Endothelial cell of umbilical vein (primary cell): ENCODE data around the gene R3HDM2. TPM values are rescaled to one million over a fixed set of nuclear protein-coding genes. Genes with fewer than 3 reads are reported as not detected.

Source experiments
- BruUV-seq: library from RNA; stranded (reverse); fragments of 400-500 nt; replicated peaks from 2 replicates; lab custom pipeline; 2021; lab: Mats Ljungman, UMichigan
- CTCF ChIA-PET: fragments of 300-600, 350-600 bp; sonication (Branson Sonifier 250); formaldehyde crosslinking; loops from one replicate; lab custom pipeline; 2021; ENCODE audit warnings: antibody characterized with exemption, inconsistent platforms; lab: Charles Lee
- POLR2A ChIA-PET: fragments of 300-600, 350-600 bp; sonication (Branson Sonifier 250); formaldehyde crosslinking; loops from one replicate; lab custom pipeline; 2021; ENCODE audit warnings: antibody characterized with exemption, inconsistent platforms; lab: Charles Lee
- DNase-seq: peaks from one replicate; pipeline ENCODE4 v3.0.0-alpha.2; 2011; ENCODE audit warnings: low read depth, low spot score
- FAIRE-seq: peaks from 2 replicates; lab custom pipeline; 2011; peaks lifted over from hg19 to GRCh38; lab: Jason Lieb, UNC
- H2AFZ ChIP-seq: 2 replicates; pipeline ENCODE4 v1.6.0; 2012; ENCODE audit warnings: low read depth, low read length, control low read depth, inconsistent platforms
- H3K27ac ChIP-seq: 2 replicates; pipeline ENCODE4 v1.5.1; 2011; ENCODE audit warnings: low read depth, mild to moderate bottlenecking, control low read depth, low read length, moderate library complexity; ENCODE audit not compliant: insufficient read depth
- H3K27me3 ChIP-seq, 2 experiments: 2 replicates each; pipeline versions ENCODE4 v1.6.0 to v1.6.1; 2011; ENCODE audit warnings: low read length in 2 of 2, mixed read lengths in 1 of 2; ENCODE audit not compliant: control insufficient read depth in 2 of 2, insufficient read depth in 2 of 2
- H3K36me3 ChIP-seq, 2 experiments: 2 replicates in 1 of 2; 3 replicates in 1 of 2; pipeline ENCODE4 v1.5.1; 2011; ENCODE audit warnings: low read length in 2 of 2, mild to moderate bottlenecking in 1 of 2, moderate library complexity in 1 of 2; ENCODE audit not compliant: control insufficient read depth in 2 of 2, insufficient read depth in 2 of 2; ENCODE audit errors: extremely low read depth in 1 of 2
- H3K4me1 ChIP-seq: 3 replicates; pipeline ENCODE4 v1.5.1; 2011; ENCODE audit warnings: mild to moderate bottlenecking, low read length; ENCODE audit not compliant: control insufficient read depth, insufficient read depth; ENCODE audit errors: extremely low read depth
- H3K4me2 ChIP-seq: 2 replicates; pipeline ENCODE4 v1.6.1; 2011; ENCODE audit warnings: low read length, control low read depth, mixed read lengths; ENCODE audit not compliant: insufficient read depth
- H3K4me3 ChIP-seq, 3 experiments: fragments of 200-600 bp in 1 of 3; sonication (generic), shearing (Covaris generic) in 1 of 3; replicated peaks in 1 of 3; 2 replicates each; pipeline ENCODE4 v1.5.1; 2011 to 2016; ENCODE audit warnings: control low read depth in 3 of 3, low read length in 3 of 3, mild to moderate bottlenecking in 2 of 3, inconsistent platforms in 1 of 3, low read depth in 1 of 3, moderate library complexity in 1 of 3; ENCODE audit not compliant: insufficient read depth in 1 of 3
- H3K79me2 ChIP-seq: 2 replicates; pipeline ENCODE4 v1.6.0; 2012; ENCODE audit warnings: low read length, inconsistent platforms; ENCODE audit not compliant: control insufficient read depth, insufficient read depth
- H3K9ac ChIP-seq: replicated peaks from 2 replicates; pipeline ENCODE3; 2011; ENCODE audit warnings: low read length, control low read depth; ENCODE audit not compliant: insufficient read depth; ENCODE audit errors: extremely low read depth
- H3K9me1 ChIP-seq: replicated peaks from 3 replicates; pipeline ENCODE4 v1.6.0; 2011; ENCODE audit warnings: mild to moderate bottlenecking, low read length; ENCODE audit not compliant: control insufficient read depth, insufficient read depth; ENCODE audit errors: extremely low read depth
- H3K9me3 ChIP-seq: replicated peaks from 2 replicates; pipeline ENCODE4 v1.5.1; 2012; ENCODE audit warnings: low read length, inconsistent platforms; ENCODE audit not compliant: control insufficient read depth, insufficient read depth
- H4K20me1 ChIP-seq: replicated peaks from 2 replicates; pipeline ENCODE3; 2011; ENCODE audit warnings: mild to moderate bottlenecking, low read length; ENCODE audit not compliant: control insufficient read depth, insufficient read depth; ENCODE audit errors: extremely low read depth
- FOS ChIP-seq: IDR thresholded peaks from 2 replicates; pipeline ENCODE4 v1.6.1; 2011; ENCODE audit warnings: mild to moderate bottlenecking, low read length, moderate library complexity, borderline replicate concordance; ENCODE audit not compliant: insufficient read depth
- GATA2 ChIP-seq: IDR thresholded peaks from 2 replicates; pipeline ENCODE4 v1.7.0; 2011; ENCODE audit warnings: low read depth, mild to moderate bottlenecking, moderate library complexity, mixed read lengths, low read length; ENCODE audit not compliant: insufficient read length, insufficient read depth
- JUN ChIP-seq: IDR thresholded peaks from 2 replicates; pipeline ENCODE4 v1.6.1; 2011; ENCODE audit warnings: borderline replicate concordance, low read depth; ENCODE audit not compliant: insufficient read length, insufficient read depth
- MYC ChIP-seq: IDR thresholded peaks from one replicate; pipeline ENCODE4 v1.6.1; 2011; ENCODE audit warnings: mild to moderate bottlenecking, low read depth, low read length
- POLR2A ChIP-seq: IDR thresholded peaks from 2 replicates; pipeline ENCODE4 v1.6.1; 2012; ENCODE audit warnings: low read depth, mild to moderate bottlenecking, control low read depth, low read length
- POLR2AphosphoS5 ChIP-seq: IDR thresholded peaks from 2 replicates; pipeline ENCODE4 v1.6.1; 2012; ENCODE audit warnings: low read depth, mild to moderate bottlenecking, control low read depth, low read length, moderate library complexity; ENCODE audit not compliant: insufficient read depth
- dilution Hi-C: fragments of 300-500 bp; cut with MboI; formaldehyde crosslinking; loops from one replicate; pipeline ENCODE4 v1.15.0; 2019; ENCODE audit warnings: low sequenced_read_pairs; ENCODE audit not compliant: extremely low pct_ligation_motif_present
- intact Hi-C: fragments of 100-400 bp; cut with micrococcal nuclease; formaldehyde crosslinking; loops from one replicate; pipeline ENCODE4 v1.10.0; 2022
- polyA plus RNA-seq, 4 experiments: library from polyadenylated mRNA; depleted of rRNA in 3 of 4; stranded (reverse) in 3 of 4; unstranded in 1 of 4; fragments of >200 nt; gene quantifications; 2 replicates each; pipeline versions ENCODE4 v1.2.1 to v1.2.3, GENCODE V29; 2011 to 2012; ENCODE audit warnings: missing spikeins in 1 of 4
- total RNA-seq: library from RNA; stranded (reverse); gene quantifications from 2 replicates; pipeline ENCODE4 v1.2.3, GENCODE V29; 2021
- TF ChIP-seq, protein P1 (sequence below), 2 donors: IDR thresholded peaks; 1 replicate in 1 of 2; 2 replicates in 1 of 2; pipeline ENCODE4 v1.5.1; 2011; ENCODE audit warnings: low read length in 2 of 2, mild to moderate bottlenecking in 2 of 2, moderate library complexity in 2 of 2, control low read depth in 1 of 2, inconsistent platforms in 1 of 2, low read depth in 1 of 2; ENCODE audit not compliant: insufficient read depth in 1 of 2; ENCODE audit errors: extremely low read depth in 1 of 2

The R3HDM2 gene
- total and polyA plus RNA-seq, 2 donors (not counting 3 experiments of a cell fraction or from before 2014, with no cell fraction given), result 26.1 to 31.3 TPM

DNA sequence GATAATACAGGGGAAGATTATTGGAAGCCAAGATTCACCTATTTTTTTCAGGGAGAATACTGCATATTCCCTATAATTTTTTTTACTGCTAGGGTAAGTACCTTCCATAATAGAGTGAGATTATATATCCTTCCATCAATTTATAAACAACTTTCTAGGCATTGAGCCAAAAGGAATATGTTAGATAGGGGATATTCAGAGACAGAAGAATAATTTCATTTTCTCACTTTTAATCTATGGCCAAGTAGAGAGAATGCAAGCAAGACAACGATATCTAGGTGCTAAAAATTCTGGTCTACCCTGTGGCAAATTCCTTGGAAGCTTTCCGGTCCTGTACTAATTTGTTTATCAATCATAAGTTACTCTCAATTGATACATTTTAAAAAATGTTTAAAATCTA lies 110.2 kb downstream of the R3HDM2 start:
- no peak for DNase-seq
- Histone ChIP-seq H2AFZ (no peak overlapping the region), H3K9ac (no peak overlapping the region), H4K20me1 (no peaks in the 10 kb centered on the region), H3K4me2 (no peak overlapping the region), H3K4me3 (no peak overlapping the region), H3K36me3 (no peaks in the 10 kb centered on the region), H3K9me1 (no peaks in the 10 kb centered on the region), H3K4me1 (no peaks in the 10 kb centered on the region), H3K27ac (no peak overlapping the region), H3K27me3 (no peaks in the 10 kb centered on the region), H3K79me2 (no peaks in the 10 kb centered on the region), H3K9me3 (no peaks in the 10 kb centered on the region)
- ChIA-PET CTCF (interaction anchor here (3.6 to 3.9 kb wide), 2 partner anchors 12 to 135 kb away, joined by 10 to 39 read pairs; partner anchors contain the start of gene INHBE), POLR2A (no interaction called here)
- no peak for FAIRE-seq
- TF ChIP-seq, protein P1, sequence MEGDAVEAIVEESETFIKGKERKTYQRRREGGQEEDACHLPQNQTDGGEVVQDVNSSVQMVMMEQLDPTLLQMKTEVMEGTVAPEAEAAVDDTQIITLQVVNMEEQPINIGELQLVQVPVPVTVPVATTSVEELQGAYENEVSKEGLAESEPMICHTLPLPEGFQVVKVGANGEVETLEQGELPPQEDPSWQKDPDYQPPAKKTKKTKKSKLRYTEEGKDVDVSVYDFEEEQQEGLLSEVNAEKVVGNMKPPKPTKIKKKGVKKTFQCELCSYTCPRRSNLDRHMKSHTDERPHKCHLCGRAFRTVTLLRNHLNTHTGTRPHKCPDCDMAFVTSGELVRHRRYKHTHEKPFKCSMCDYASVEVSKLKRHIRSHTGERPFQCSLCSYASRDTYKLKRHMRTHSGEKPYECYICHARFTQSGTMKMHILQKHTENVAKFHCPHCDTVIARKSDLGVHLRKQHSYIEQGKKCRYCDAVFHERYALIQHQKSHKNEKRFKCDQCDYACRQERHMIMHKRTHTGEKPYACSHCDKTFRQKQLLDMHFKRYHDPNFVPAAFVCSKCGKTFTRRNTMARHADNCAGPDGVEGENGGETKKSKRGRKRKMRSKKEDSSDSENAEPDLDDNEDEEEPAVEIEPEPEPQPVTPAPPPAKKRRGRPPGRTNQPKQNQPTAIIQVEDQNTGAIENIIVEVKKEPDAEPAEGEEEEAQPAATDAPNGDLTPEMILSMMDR (IDR thresholded peaks at IDR 0.05; ENCODE audit: extremely low read depth in 1 of 2, insufficient read depth in 1 of 2, low read depth in 1 of 2, low read length in 2 of 2), result no peak
- TF ChIP-seq GATA2, result no peak
- TF ChIP-seq POLR2AphosphoS5, result no peak
- no peak for TF ChIP-seq FOS
- no peak for TF ChIP-seq MYC
- TF ChIP-seq JUN, result no peak
- no peak for TF ChIP-seq POLR2A
- intact Hi-C loops, result no loop called here
- BruUV-seq, result no TSS peak
- dilution Hi-C loops, result no loop called here
